Measurements from ENCODE around the gene FABP6.

Gene FABP6

DNA sequence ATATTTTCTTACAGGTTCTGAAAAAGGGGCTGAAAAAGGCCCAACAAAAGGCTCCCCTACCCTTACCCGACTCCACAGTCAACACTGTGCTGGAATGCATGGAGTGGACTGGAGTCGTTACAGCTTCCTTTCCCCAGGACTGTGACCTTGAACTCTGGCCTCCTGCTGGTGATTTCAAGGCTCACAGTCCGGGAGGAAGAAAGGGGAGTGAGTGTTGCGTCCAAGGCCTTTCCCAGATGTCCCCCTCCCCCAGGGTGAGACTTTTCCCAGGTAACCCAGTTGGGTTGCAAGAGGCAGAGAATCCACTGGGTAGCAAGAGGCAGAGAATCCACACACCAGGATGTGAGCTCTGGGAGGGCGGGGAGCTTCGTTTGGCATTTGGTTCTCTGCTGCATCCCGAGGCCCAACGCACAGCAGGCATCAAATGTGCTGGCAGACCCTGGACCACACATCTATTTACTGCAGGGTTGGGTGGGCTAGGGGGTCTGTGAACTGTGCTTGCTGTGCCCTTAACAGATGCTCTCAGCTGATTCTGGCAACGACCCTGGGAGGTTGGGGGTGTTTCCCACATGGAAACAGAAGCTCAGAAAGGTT lies 37.5 kb downstream of the FABP6 start:
- no peaks in the 10 kb centered on the region for H3K27me3 ChIP-seq (ENCODE audit: control insufficient read depth, insufficient read depth, low read length)
- peaks cover 5% of the 10 kb centered on the region for H3K36me3 ChIP-seq (ENCODE audit: control insufficient read depth, insufficient read depth, low read length)
- H3K4me1 ChIP-seq (ENCODE audit: control insufficient read depth, insufficient read depth, low read length) = peaks cover 24% of the 10 kb centered on the region
- no peak overlapping the region for H3K9ac ChIP-seq (ENCODE audit: low read depth, low read length)
- H3K4me3 ChIP-seq (ENCODE audit: low read depth, low read length) = no peak overlapping the region
- H3K9me3 ChIP-seq (ENCODE audit: control insufficient read depth, insufficient read depth, low read length) = no peaks in the 10 kb centered on the region

DNA sequence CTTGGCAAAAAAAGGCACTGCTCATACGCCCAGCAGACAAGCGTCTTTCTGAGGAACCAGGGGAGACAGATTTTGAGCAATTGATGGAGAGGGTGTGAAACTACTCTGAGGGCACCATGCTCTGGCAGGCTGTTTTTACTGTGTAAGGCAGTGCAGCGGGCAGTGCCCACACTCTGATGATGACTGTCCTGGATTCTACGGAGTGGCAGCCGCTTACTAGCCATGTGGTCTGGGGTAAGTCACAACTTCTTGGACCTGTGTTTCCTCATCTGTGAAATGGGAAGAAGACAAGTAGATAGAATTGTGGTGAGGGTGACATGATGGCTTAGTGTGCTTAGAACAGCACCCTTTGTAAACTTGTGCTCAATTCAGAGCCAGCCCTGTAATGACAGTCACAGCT lies 38.8 kb downstream of the FABP6 start:
- Histone ChIP-seq H3K9ac (ENCODE audit: low read depth, low read length) (no peak overlapping the region), H3K27me3 (ENCODE audit: control insufficient read depth, insufficient read depth, low read length) (no peaks in the 10 kb centered on the region), H3K9me3 (ENCODE audit: control insufficient read depth, insufficient read depth, low read length) (no peaks in the 10 kb centered on the region), H3K4me1 (ENCODE audit: control insufficient read depth, insufficient read depth, low read length) (peaks cover 29% of the 10 kb centered on the region), H3K4me3 (ENCODE audit: low read depth, low read length) (no peak overlapping the region), H3K36me3 (ENCODE audit: control insufficient read depth, insufficient read depth, low read length) (peaks cover 5% of the 10 kb centered on the region)

DNA sequence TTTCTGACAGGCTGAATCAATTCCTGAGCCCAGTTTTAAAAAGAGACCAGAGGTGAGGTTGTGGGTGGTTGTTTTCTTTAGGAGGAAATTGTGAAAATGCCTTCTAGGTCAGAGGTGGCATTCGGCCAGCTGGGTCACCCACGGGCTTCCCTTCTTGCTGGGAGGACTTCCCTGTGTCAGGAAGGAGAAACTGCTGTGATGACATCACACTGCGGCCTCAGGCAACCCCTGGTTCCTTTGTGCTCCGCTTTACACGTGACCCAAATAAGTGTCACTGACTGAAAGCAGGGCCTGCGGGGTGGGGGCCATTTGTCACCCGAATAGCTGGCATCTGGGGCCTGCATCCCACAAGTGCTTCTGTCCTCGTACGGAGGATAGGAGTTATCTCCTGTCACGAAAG lies 39.7 kb downstream of the FABP6 start:
- no peaks in the 10 kb centered on the region for H3K27me3 ChIP-seq (ENCODE audit: control insufficient read depth, insufficient read depth, low read length)
- H3K9ac ChIP-seq (ENCODE audit: low read depth, low read length) = no peak overlapping the region
- no peak overlapping the region for H3K4me3 ChIP-seq (ENCODE audit: low read depth, low read length)
- H3K9me3 ChIP-seq (ENCODE audit: control insufficient read depth, insufficient read depth, low read length) = no peaks in the 10 kb centered on the region
- H3K36me3 ChIP-seq (ENCODE audit: control insufficient read depth, insufficient read depth, low read length) = peaks cover 5% of the 10 kb centered on the region
- H3K4me1 ChIP-seq (ENCODE audit: control insufficient read depth, insufficient read depth, low read length) = peaks cover 29% of the 10 kb centered on the region

DNA sequence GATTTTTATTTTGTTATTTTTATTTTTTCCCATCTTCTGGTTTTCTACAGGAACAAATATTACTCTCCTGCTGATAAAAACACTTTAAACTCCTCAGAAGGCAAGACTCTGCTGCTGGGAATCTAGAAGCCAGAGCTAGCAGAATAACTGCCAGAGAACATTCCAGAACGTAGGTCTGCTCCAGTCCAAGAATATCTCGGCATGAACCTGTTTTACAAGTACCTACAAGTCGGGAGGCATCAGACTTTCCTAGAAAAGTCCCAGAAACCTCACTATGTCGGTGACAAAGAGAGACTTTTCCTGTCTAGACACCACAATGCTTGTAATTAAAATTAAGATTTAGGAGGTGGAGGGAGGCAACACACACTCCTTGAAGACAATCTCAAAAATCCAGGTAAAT lies 41.4 kb downstream of the FABP6 start:
- H3K4me3 ChIP-seq (ENCODE audit: low read depth, low read length) = no peak overlapping the region
- peaks cover 5% of the 10 kb centered on the region for H3K36me3 ChIP-seq (ENCODE audit: control insufficient read depth, insufficient read depth, low read length)
- H3K4me1 ChIP-seq (ENCODE audit: control insufficient read depth, insufficient read depth, low read length) = peaks cover 29% of the 10 kb centered on the region
- no peaks in the 10 kb centered on the region for H3K9me3 ChIP-seq (ENCODE audit: control insufficient read depth, insufficient read depth, low read length)
- H3K9ac ChIP-seq (ENCODE audit: low read depth, low read length) = no peak overlapping the region
- no peaks in the 10 kb centered on the region for H3K27me3 ChIP-seq (ENCODE audit: control insufficient read depth, insufficient read depth, low read length)

DNA sequence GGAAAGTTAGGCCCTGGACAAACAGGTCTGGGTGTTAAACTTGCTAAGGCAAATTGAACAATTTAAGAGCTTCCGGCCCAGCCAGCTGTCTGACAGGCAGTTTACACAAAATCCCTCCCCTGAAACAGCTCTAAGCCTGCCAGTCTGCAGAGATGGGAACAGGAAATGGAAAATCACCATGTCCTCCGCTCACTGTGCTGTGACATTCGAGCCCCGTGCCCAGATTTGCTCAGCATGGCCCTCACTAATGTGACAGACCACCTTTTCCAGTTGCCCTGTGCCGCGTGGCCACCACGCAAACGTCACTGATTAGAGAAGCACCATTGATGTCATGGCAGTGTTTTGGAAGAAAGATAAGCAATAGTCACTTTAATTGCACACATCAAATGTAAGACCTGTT lies 42.1 kb downstream of the FABP6 start:
- no peak overlapping the region for H3K9ac ChIP-seq (ENCODE audit: low read depth, low read length)

DNA sequence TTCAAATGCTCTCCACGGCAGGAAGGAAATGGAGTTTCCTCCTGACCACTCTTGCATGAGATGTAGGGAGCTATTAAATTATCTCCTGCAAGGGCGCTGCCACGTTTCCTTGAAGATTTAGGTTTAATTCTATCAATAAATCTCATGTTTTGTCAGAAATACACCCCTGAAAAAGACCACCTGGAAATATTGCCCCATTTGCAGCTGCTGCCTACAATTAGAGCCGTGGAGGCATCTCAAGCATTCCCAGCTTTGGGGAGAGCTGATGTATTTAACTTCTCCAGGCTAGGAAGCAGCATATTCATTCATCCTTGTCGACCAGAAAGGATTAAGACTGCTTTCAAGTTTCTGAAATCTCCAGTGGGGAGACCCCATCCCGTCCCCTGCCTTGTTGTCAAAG lies 42.5 kb downstream of the FABP6 start:
- no peaks in the 10 kb centered on the region for H3K27me3 ChIP-seq (ENCODE audit: control insufficient read depth, insufficient read depth, low read length)
- H3K9me3 ChIP-seq (ENCODE audit: control insufficient read depth, insufficient read depth, low read length) = no peaks in the 10 kb centered on the region
- H3K4me3 ChIP-seq (ENCODE audit: low read depth, low read length) = no peak overlapping the region
- H3K4me1 ChIP-seq (ENCODE audit: control insufficient read depth, insufficient read depth, low read length) = peaks cover 19% of the 10 kb centered on the region
- H3K36me3 ChIP-seq (ENCODE audit: control insufficient read depth, insufficient read depth, low read length) = peaks cover 5% of the 10 kb centered on the region
- no peak overlapping the region for H3K9ac ChIP-seq (ENCODE audit: low read depth, low read length)

More for the DNA sequence above, 42.1 kb downstream of the FABP6 start:
- Histone ChIP-seq H3K27me3 (ENCODE audit: control insufficient read depth, insufficient read depth, low read length) (no peaks in the 10 kb centered on the region), H3K9me3 (ENCODE audit: control insufficient read depth, insufficient read depth, low read length) (no peaks in the 10 kb centered on the region), H3K36me3 (ENCODE audit: control insufficient read depth, insufficient read depth, low read length) (peaks cover 5% of the 10 kb centered on the region), H3K4me1 (ENCODE audit: control insufficient read depth, insufficient read depth, low read length) (peaks cover 24% of the 10 kb centered on the region), H3K4me3 (ENCODE audit: low read depth, low read length) (no peak overlapping the region)

DNA sequence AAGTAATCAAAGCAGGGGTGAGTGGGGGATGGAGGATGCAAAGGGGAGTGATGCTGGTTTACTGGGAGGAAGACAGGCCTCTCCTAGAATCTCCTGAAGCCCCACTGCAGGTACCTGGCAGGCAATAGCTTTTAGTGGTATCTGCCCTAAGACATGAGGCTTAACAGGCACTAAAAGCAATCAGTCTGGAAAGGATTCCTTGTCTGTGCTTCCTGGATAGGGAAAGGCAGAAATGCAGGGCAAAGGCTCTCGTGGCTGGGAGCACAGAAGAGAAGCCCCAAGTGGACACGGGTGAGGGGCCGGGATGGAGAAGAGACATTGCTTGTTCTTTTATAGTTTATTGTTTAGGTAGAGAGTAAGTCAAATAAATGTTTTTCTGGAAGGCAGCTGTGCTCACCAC lies 43.0 kb downstream of the FABP6 start:
- no peaks in the 10 kb centered on the region for H3K9me3 ChIP-seq (ENCODE audit: control insufficient read depth, insufficient read depth, low read length)
- H3K36me3 ChIP-seq (ENCODE audit: control insufficient read depth, insufficient read depth, low read length) = peaks cover 5% of the 10 kb centered on the region
- H3K4me3 ChIP-seq (ENCODE audit: low read depth, low read length) = no peak overlapping the region
- no peaks in the 10 kb centered on the region for H3K27me3 ChIP-seq (ENCODE audit: control insufficient read depth, insufficient read depth, low read length)
- H3K9ac ChIP-seq (ENCODE audit: low read depth, low read length) = no peak overlapping the region
- peaks cover 15% of the 10 kb centered on the region for H3K4me1 ChIP-seq (ENCODE audit: control insufficient read depth, insufficient read depth, low read length)

DNA sequence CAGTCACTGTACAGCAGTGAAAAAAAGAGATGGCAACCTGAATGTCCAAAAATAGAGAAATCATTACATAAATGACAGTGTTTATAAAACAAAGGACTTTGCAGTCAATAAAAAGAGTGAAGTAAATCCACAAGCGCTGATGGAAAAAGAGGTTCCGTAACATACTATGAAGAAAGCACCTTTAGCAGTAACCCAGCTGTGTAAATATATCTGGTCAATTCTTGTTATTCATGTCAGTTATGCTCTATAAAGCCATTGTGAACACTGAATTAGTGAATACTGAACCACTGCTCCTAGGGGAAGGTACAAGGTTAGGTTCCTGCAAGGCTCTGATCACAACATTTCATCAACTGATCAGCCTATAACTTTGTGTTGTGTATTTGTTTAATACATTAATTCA lies 43.6 kb downstream of the FABP6 start:
- no peaks in the 10 kb centered on the region for H3K27me3 ChIP-seq (ENCODE audit: control insufficient read depth, insufficient read depth, low read length)
- H3K4me1 ChIP-seq (ENCODE audit: control insufficient read depth, insufficient read depth, low read length) = peaks cover 14% of the 10 kb centered on the region
- H3K36me3 ChIP-seq (ENCODE audit: control insufficient read depth, insufficient read depth, low read length) = peaks cover 5% of the 10 kb centered on the region
- no peak overlapping the region for H3K9ac ChIP-seq (ENCODE audit: low read depth, low read length)
- no peaks in the 10 kb centered on the region for H3K9me3 ChIP-seq (ENCODE audit: control insufficient read depth, insufficient read depth, low read length)
- no peak overlapping the region for H3K4me3 ChIP-seq (ENCODE audit: low read depth, low read length)

DNA sequence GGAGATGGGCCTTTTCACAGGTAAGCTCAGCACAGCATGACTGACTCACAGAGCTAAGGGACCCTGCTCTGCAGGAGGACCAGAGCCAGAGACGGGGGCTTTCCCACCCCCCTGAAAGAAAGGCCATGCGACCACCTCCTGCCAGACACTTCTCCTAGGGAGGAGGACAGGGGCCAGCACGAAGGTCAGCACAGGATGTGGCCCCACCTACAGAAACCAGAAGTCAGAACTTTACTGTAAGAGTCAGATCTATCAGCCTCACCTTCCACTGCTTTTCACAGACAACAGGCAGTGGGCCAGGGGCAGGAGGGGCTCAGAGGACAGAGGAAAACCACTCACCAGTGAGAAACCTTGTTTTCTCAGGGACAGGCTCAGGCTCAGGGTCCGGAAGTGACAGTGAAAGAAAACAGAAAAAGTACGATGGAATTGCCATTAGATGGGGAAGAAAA lies 45.2 kb downstream of the FABP6 start:
- Histone ChIP-seq H3K27me3 (ENCODE audit: control insufficient read depth, insufficient read depth, low read length) (no peaks in the 10 kb centered on the region), H3K4me1 (ENCODE audit: control insufficient read depth, insufficient read depth, low read length) (peaks cover 14% of the 10 kb centered on the region), H3K9me3 (ENCODE audit: control insufficient read depth, insufficient read depth, low read length) (no peaks in the 10 kb centered on the region), H3K36me3 (ENCODE audit: control insufficient read depth, insufficient read depth, low read length) (no peaks in the 10 kb centered on the region), H3K9ac (ENCODE audit: low read depth, low read length) (no peak overlapping the region), H3K4me3 (ENCODE audit: low read depth, low read length) (no peak overlapping the region)

DNA sequence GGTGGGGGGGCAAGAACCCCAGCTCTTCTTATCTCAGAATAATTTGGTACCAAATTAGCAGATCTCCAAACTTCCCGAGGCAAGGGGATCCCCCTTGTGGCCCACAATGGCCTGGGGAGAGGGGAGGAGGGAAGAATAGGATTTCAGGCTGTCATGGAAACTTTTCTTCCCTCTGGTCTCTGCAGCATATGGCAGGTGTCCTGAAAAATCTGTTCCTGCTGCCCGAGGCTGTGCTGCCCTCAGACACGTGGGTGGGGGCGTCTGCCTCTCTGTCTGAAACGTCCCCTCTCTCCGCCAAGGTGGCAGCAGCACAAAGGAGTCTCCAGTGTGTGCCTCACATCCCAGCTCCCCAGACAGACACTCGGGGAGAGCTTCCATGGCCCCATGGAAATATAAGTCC lies 49.0 kb downstream of the FABP6 start:
- no peak overlapping the region for H3K9ac ChIP-seq (ENCODE audit: low read depth, low read length)
- H3K36me3 ChIP-seq (ENCODE audit: control insufficient read depth, insufficient read depth, low read length) = no peaks in the 10 kb centered on the region
- no peak overlapping the region for H3K4me3 ChIP-seq (ENCODE audit: low read depth, low read length)
- no peaks in the 10 kb centered on the region for H3K27me3 ChIP-seq (ENCODE audit: control insufficient read depth, insufficient read depth, low read length)
- no peaks in the 10 kb centered on the region for H3K9me3 ChIP-seq (ENCODE audit: control insufficient read depth, insufficient read depth, low read length)
- H3K4me1 ChIP-seq (ENCODE audit: control insufficient read depth, insufficient read depth, low read length) = peaks cover 4% of the 10 kb centered on the region

DNA sequence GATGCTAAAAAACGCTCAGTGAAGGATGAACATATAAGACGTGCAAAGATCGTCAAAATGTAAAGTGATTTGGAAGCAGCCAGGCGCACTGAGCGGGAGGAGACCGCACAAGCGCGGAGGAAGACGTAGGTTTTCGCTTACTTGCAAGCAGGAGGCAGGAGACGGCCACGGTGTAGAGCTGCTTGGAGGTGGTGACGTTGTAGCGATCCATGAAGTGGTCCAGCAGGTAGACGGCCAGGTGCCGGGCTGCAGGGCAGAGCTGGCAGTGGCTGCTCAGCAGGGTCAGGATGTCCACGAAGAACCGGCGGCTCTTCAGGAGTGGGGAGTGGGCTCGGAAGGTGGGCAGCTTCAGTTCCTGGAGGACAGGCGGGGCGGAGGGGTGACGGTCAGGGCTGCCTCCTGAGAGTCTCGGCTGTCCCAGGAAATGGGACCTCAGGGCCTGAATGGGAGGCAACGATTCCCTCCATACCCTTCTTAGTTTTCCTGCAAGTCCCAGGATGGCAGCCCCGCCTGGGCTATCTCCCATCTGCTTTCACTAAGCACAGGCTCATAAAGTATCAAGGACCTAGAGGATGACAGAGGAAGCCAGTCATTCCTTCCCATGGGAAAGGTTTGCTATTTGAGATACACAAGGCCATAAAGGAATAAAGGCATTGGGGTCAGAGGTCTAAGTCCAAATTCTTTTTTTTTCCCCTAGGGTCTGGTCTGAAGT lies 51.2 kb downstream of the FABP6 start:
- Histone ChIP-seq H3K4me3 (ENCODE audit: low read depth, low read length) (no peak overlapping the region), H3K4me1 (ENCODE audit: control insufficient read depth, insufficient read depth, low read length) (peaks cover 4% of the 10 kb centered on the region), H3K27me3 (ENCODE audit: control insufficient read depth, insufficient read depth, low read length) (no peaks in the 10 kb centered on the region), H3K9me3 (ENCODE audit: control insufficient read depth, insufficient read depth, low read length) (no peaks in the 10 kb centered on the region), H3K9ac (ENCODE audit: low read depth, low read length) (no peak overlapping the region), H3K36me3 (ENCODE audit: control insufficient read depth, insufficient read depth, low read length) (no peaks in the 10 kb centered on the region)

DNA sequence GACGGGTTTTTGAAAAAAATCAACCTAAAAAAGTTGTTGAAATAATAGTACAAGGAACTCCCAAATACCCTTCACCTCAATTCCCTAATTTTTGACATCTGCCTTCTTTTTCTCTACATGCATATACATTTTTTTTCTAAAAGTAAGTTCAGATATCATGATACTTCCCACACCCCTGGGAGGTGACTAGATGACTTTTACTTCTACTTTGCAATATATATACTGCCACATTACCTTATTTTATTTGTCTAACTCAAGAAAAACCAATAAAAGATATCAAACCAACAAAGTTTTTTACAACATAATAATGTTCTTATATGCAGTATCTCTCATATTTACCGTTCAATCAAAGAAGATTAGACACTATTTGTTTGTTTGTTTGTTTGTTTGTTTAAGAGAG lies 52.0 kb downstream of the FABP6 start:
- H3K36me3 ChIP-seq (ENCODE audit: control insufficient read depth, insufficient read depth, low read length) = no peaks in the 10 kb centered on the region
- H3K4me1 ChIP-seq (ENCODE audit: control insufficient read depth, insufficient read depth, low read length) = peaks cover 8% of the 10 kb centered on the region
- no peak overlapping the region for H3K4me3 ChIP-seq (ENCODE audit: low read depth, low read length)
- H3K27me3 ChIP-seq (ENCODE audit: control insufficient read depth, insufficient read depth, low read length) = no peaks in the 10 kb centered on the region
- H3K9ac ChIP-seq (ENCODE audit: low read depth, low read length) = no peak overlapping the region
- no peaks in the 10 kb centered on the region for H3K9me3 ChIP-seq (ENCODE audit: control insufficient read depth, insufficient read depth, low read length)
